CD4-positive, CD25-positive, alpha-beta regulatory T cell (primary cell): ENCODE measurements around the gene PCSK9. TPM values are rescaled to one million over a fixed set of nuclear protein-coding genes. Genes with fewer than 3 reads are reported as not detected.

Experiments used
- ATAC-seq, 2 donors: fragments of 150-1000 bp; cut with Tn5 transposase; one replicate each; pipeline ENCODE4 v1.10.0; 2021; ENCODE audit warnings: low read depth in 2 of 2, moderate number of reproducible peaks in 2 of 2, moderate library complexity in 1 of 2
- DNase-seq, 3 donors: peaks; one replicate each; pipeline versions ENCODE4 v3.0.0 to v3.0.0-alpha.2; 2012 to 2022; ENCODE audit warnings: mixed read lengths in 1 of 3
- H3K27ac ChIP-seq: one replicate; pipeline ENCODE4 v1.7.0; 2013; ENCODE audit warnings: mild to moderate bottlenecking, low read length; ENCODE audit not compliant: insufficient read depth, poor library complexity, severe bottlenecking
- H3K27me3 ChIP-seq: one replicate; pipeline ENCODE4 v1.7.0; 2013; ENCODE audit warnings: low read length; ENCODE audit not compliant: control insufficient read depth, insufficient read depth
- H3K36me3 ChIP-seq: one replicate; pipeline ENCODE4 v1.7.0; 2013; ENCODE audit warnings: mild to moderate bottlenecking, low read length, moderate library complexity; ENCODE audit not compliant: control insufficient read depth, insufficient read depth
- H3K4me1 ChIP-seq: 2 replicates; pipeline ENCODE4 v1.7.0; 2013; ENCODE audit warnings: mild to moderate bottlenecking, low read length; ENCODE audit not compliant: insufficient read depth, control insufficient read depth, poor library complexity, severe bottlenecking
- H3K4me3 ChIP-seq: one replicate; pipeline ENCODE4 v1.7.0; 2013; ENCODE audit warnings: low read depth, mild to moderate bottlenecking, low read length, moderate library complexity
- H3K9me3 ChIP-seq, 2 experiments: 1 replicate in 1 of 2; 2 replicates in 1 of 2; pipeline ENCODE4 v1.7.0; 2013; ENCODE audit warnings: low read length in 2 of 2, mild to moderate bottlenecking in 1 of 2, moderate library complexity in 1 of 2; ENCODE audit not compliant: control insufficient read depth in 2 of 2
- H3K27ac Mint-ChIP-seq, 3 donors: one replicate each; pipeline ENCODE4 v1.8.0; 2020 to 2022; ENCODE audit warnings: mild to moderate bottlenecking in 3 of 3, mixed read lengths in 3 of 3, moderate library complexity in 2 of 3
- H3K27me3 Mint-ChIP-seq: one replicate; pipeline ENCODE4 v1.8.0; 2022; ENCODE audit warnings: mild to moderate bottlenecking, mixed read lengths
- H3K36me3 Mint-ChIP-seq: one replicate; pipeline ENCODE4 v1.8.0; 2020; ENCODE audit warnings: mixed read lengths
- H3K4me1 Mint-ChIP-seq, 4 donors: one replicate each; pipeline ENCODE4 v1.8.0; 2020 to 2022; ENCODE audit warnings: mixed read lengths in 4 of 4, mild to moderate bottlenecking in 1 of 4
- H3K4me3 Mint-ChIP-seq, 4 donors: one replicate each; pipeline ENCODE4 v1.8.0; 2020 to 2022; ENCODE audit warnings: mild to moderate bottlenecking in 4 of 4, mixed read lengths in 4 of 4, moderate library complexity in 3 of 4
- H3K9me3 Mint-ChIP-seq, 7 donors: one replicate each; pipeline ENCODE4 v1.8.0; 2020 to 2022; ENCODE audit warnings: mixed read lengths in 7 of 7, mild to moderate bottlenecking in 3 of 7, moderate library complexity in 2 of 7
- polyA plus RNA-seq, 4 donors: library from polyadenylated mRNA; unstranded; fragments of 300-500 nt; fragmentation: Illumina TruSeq; gene quantifications; one replicate each; pipeline ENCODE4 v1.2.3, GENCODE V29; 2021
- total RNA-seq: library from RNA; stranded (reverse); gene quantifications from one replicate; pipeline ENCODE4 v1.2.3, GENCODE V29; 2022

The PCSK9 gene
- total and polyA plus RNA-seq, 5 donors from 2014 or later: not detected

DNA sequence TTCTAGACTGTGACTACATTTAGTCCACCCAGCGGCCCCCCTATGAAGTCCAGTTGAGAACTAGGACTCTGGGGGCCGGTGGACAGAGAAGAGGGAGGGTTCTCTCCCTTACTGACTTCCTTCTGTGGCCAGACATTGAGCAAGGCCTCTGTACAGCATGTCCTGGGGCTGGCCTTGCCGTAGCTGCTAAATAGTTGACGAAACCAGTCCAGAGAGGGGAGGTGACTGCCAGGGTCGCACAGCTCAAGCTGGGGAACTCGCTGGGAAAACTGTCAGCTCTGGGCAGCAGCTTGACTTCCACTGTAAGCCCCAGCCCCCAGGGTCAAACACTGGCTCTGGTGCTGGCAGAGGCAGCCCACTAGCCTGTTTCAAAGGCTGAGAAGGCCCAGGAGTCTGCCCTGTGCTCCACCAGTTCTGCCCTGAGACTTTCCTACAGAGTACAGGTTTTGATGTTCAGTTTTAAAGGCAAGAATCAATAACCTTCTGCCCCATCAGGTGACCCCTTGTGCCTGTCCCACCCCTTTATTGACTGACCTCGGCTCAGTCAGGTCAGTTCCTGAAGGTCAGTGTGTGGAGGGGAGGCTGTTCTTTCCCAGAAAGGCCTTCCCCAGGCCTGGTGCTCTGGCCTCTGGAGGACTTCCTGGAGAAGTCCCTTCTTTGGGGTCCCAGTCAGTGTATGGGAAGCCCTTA, 14.1 kb downstream of the PCSK9 start:
- Histone ChIP-seq H3K27me3 (no peaks in the 10 kb centered on the region), H3K4me3 (no peak overlapping the region), H3K27ac (no peak overlapping the region), H3K36me3 (no peaks in the 10 kb centered on the region), H3K4me1 (no peaks in the 10 kb centered on the region), H3K9me3 (no peaks in the 10 kb centered on the region)
- Mint-ChIP-seq H3K27ac (no peak overlapping the region), H3K27me3 (no peaks in the 10 kb centered on the region), H3K9me3 (no peaks in the 10 kb centered on the region), H3K36me3 (no peaks in the 10 kb centered on the region), H3K4me1 (no peaks in the 10 kb centered on the region), H3K4me3 (no peak overlapping the region)
- DNase-seq (no peak), ATAC-seq (no peak)

DNA sequence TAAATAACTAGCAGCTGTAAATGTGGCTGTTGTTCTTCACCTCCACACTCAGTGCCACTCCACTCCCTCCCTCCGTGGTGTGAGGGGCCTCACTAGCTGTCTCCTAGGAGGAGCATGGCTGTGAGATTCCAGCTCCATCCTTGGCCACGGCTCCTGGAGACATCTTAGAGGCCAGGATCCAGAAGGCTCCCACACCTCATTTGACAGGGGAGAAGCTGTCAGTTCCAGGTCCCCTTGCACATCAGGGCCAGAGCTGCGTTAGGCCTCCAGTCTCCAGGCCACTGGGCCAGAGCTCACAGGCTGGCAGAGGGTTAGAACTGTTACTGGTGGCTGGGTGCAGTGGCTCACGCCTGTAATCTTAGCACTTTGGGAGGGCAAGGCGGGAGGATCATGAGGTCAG, 15.0 kb downstream of the PCSK9 start:
- no peak overlapping the region for H3K4me3 Mint-ChIP-seq
- no peak overlapping the region for H3K4me3 ChIP-seq
- H3K36me3 Mint-ChIP-seq: no peaks in the 10 kb centered on the region
- H3K27me3 Mint-ChIP-seq: no peaks in the 10 kb centered on the region
- H3K27ac Mint-ChIP-seq: no peak overlapping the region
- H3K27me3 ChIP-seq: no peaks in the 10 kb centered on the region
- no peak for ATAC-seq
- no peaks in the 10 kb centered on the region for H3K4me1 Mint-ChIP-seq
- H3K27ac ChIP-seq: no peak overlapping the region
- H3K36me3 ChIP-seq: no peaks in the 10 kb centered on the region
- H3K9me3 ChIP-seq: no peaks in the 10 kb centered on the region
- no peaks in the 10 kb centered on the region for H3K9me3 Mint-ChIP-seq
- DNase-seq: no peak
- no peaks in the 10 kb centered on the region for H3K4me1 ChIP-seq

DNA sequence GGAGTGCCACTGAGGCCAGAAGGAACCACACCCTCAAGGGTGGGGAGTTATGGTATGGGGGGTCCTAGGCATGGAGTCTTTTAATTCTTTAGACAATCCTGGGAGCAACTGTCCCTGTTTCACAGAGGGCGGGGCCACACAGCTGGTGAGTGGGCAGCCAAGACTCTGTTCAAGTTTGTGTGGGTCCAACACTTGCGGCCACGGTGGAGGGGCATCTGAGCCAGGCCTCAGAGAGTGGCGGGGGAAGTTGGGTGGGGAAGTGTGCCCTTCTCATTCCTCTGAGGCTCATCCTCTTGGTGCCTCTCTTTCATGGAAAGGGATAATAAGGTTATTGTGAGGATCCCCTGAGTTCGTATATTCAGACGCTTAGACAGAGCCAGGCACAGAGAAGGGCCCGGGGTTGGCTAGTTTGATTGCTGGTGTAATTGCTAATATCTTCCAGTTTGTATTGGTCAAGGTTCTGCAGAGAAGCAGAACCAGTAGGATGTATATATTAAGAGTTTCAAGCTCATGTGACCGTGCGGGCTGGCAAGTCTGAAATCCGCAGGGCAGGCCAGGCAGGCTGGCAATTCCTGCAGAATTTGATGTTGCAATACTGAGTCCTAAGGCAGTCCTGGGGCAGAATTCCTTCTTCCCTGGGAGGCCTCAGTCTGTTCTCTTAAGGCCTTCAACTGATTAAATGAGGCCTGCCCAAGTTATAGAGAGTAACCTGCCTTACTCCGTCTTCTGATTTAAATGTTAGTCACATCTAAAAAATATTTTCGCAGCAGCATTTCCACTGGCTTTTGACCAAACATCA, 15.9 kb downstream of the PCSK9 start:
- Histone ChIP-seq H3K4me3 (no peak overlapping the region), H3K4me1 (no peaks in the 10 kb centered on the region), H3K27ac (no peak overlapping the region), H3K9me3 (no peaks in the 10 kb centered on the region), H3K36me3 (no peaks in the 10 kb centered on the region), H3K27me3 (no peaks in the 10 kb centered on the region)
- H3K27ac Mint-ChIP-seq: no peak overlapping the region
- no peaks in the 10 kb centered on the region for H3K36me3 Mint-ChIP-seq
- ATAC-seq (no peak), DNase-seq (no peak)
- no peaks in the 10 kb centered on the region for H3K4me1 Mint-ChIP-seq
- no peaks in the 10 kb centered on the region for H3K9me3 Mint-ChIP-seq
- no peaks in the 10 kb centered on the region for H3K27me3 Mint-ChIP-seq
- no peak overlapping the region for H3K4me3 Mint-ChIP-seq

DNA sequence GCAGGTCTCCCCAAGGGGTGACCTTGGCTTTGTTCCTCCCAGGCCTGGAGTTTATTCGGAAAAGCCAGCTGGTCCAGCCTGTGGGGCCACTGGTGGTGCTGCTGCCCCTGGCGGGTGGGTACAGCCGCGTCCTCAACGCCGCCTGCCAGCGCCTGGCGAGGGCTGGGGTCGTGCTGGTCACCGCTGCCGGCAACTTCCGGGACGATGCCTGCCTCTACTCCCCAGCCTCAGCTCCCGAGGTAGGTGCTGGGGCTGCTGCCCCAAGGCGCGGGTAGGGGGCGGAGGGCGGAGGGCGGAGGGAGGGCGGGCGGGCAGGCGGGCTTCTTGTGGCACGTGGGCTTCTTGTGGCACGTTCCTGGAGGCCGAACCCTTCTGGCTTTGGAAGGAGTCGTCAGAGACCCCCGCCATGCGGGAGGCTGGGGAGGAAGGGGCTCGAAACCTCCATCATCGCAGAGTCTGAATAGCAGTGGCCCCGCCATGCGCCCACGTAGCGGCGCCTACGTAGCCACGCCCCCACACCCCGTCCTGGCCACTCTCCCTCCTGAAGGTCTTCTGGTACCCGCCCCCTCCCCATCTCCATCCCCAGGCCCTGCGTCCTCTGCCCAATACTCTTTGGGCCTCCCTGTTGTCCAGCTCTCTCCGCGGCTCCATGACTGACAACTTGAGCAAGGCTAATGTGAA, 16.7 kb downstream of the PCSK9 start:
- no peaks in the 10 kb centered on the region for H3K9me3 ChIP-seq
- Mint-ChIP-seq H3K4me1 (no peaks in the 10 kb centered on the region), H3K9me3 (no peaks in the 10 kb centered on the region), H3K27me3 (no peaks in the 10 kb centered on the region), H3K27ac (no peak overlapping the region), H3K36me3 (no peaks in the 10 kb centered on the region), H3K4me3 (no peak overlapping the region)
- no peaks in the 10 kb centered on the region for H3K4me1 ChIP-seq
- H3K4me3 ChIP-seq: no peak overlapping the region
- DNase-seq (no peak), ATAC-seq (no peak)
- no peaks in the 10 kb centered on the region for H3K36me3 ChIP-seq
- no peak overlapping the region for H3K27ac ChIP-seq
- no peaks in the 10 kb centered on the region for H3K27me3 ChIP-seq

DNA sequence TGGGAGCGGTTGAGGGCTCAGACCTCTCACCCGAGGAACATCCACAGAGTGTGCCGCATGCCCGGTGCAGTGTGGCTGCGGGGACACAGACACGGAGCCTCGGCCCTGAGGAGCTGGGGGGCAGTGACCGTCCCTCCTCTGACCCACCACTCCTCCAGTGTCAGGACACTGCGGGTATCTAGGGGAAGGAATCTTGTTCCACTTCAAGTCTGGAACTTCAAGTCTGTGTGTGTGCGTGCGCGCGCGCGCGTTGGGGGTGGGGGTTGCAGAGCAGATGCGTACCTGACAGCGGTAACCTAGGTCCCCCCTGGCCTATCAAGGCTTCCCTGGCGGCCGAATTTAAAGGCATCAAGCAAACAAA, 17.3 kb downstream of the PCSK9 start:
- H3K36me3 ChIP-seq: no peaks in the 10 kb centered on the region
- ATAC-seq: no peak
- DNase-seq: no peak
- no peak overlapping the region for H3K27ac Mint-ChIP-seq
- H3K27ac ChIP-seq: no peak overlapping the region
- no peaks in the 10 kb centered on the region for H3K27me3 Mint-ChIP-seq
- no peaks in the 10 kb centered on the region for H3K36me3 Mint-ChIP-seq
- no peak overlapping the region for H3K4me3 ChIP-seq
- no peaks in the 10 kb centered on the region for H3K9me3 ChIP-seq
- no peaks in the 10 kb centered on the region for H3K4me1 ChIP-seq
- H3K9me3 Mint-ChIP-seq: no peaks in the 10 kb centered on the region
- H3K4me1 Mint-ChIP-seq: no peaks in the 10 kb centered on the region
- no peaks in the 10 kb centered on the region for H3K27me3 ChIP-seq
- no peak overlapping the region for H3K4me3 Mint-ChIP-seq

DNA sequence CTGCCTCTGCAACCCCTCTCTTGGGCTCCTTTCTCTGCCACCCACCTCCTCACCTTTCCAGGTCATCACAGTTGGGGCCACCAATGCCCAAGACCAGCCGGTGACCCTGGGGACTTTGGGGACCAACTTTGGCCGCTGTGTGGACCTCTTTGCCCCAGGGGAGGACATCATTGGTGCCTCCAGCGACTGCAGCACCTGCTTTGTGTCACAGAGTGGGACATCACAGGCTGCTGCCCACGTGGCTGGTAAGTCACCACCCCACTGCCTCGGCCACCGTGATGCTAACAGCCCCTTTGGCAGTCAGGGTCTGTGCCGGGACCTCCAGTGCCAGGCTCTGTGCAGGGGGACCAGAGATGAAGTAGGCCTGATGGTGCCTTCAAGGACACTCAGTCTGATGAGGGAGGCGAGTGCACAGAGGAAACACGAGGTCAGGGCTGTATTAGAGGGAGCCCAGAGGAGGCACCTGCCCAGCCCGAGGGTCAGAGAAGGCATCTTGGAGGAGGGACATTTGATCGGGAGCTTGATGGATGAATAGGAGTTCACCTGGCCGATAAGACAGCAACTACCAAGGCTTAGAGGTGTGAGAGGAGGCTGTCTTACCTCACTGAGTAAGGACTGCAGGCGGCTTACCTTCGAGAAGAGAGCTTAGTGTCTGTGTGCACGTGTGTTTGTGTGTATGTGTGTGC, 18.1 kb downstream of the PCSK9 start:
- H3K9me3 ChIP-seq: no peaks in the 10 kb centered on the region
- no peak for ATAC-seq
- no peaks in the 10 kb centered on the region for H3K4me1 Mint-ChIP-seq
- no peak for DNase-seq
- H3K27me3 ChIP-seq: no peaks in the 10 kb centered on the region
- H3K27ac Mint-ChIP-seq: no peak overlapping the region
- no peaks in the 10 kb centered on the region for H3K36me3 Mint-ChIP-seq
- no peaks in the 10 kb centered on the region for H3K4me1 ChIP-seq
- no peak overlapping the region for H3K4me3 Mint-ChIP-seq
- no peaks in the 10 kb centered on the region for H3K9me3 Mint-ChIP-seq
- H3K27ac ChIP-seq: no peak overlapping the region
- H3K27me3 Mint-ChIP-seq: no peaks in the 10 kb centered on the region
- no peak overlapping the region for H3K4me3 ChIP-seq
- H3K36me3 ChIP-seq: no peaks in the 10 kb centered on the region

DNA sequence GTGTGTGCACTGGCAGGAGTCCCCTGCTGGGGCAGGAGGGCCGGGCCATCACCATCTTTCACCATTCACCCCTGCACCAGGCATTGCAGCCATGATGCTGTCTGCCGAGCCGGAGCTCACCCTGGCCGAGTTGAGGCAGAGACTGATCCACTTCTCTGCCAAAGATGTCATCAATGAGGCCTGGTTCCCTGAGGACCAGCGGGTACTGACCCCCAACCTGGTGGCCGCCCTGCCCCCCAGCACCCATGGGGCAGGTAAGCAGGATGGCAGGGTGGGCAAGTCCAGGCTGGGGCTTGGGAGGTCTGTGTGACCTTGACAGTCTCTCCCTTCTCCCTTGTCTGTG, 18.6 kb downstream of the PCSK9 start:
- Histone ChIP-seq H3K27ac (no peak overlapping the region), H3K4me3 (no peak overlapping the region), H3K36me3 (no peaks in the 10 kb centered on the region), H3K9me3 (no peaks in the 10 kb centered on the region), H3K27me3 (no peaks in the 10 kb centered on the region), H3K4me1 (no peaks in the 10 kb centered on the region)
- Mint-ChIP-seq H3K36me3 (no peaks in the 10 kb centered on the region), H3K27ac (no peak overlapping the region), H3K4me1 (no peaks in the 10 kb centered on the region), H3K27me3 (no peaks in the 10 kb centered on the region), H3K9me3 (no peaks in the 10 kb centered on the region), H3K4me3 (no peak overlapping the region)
- DNase-seq (no peak), ATAC-seq (no peak)
